ENCODE measurements around the gene DDX47. TPM values are rescaled to one million over a fixed set of nuclear protein-coding genes. Genes with fewer than 3 reads are reported as not detected.
"Not testable (repeated sequence)": the region's sequence is repeated elsewhere in the genome, so short reads cannot be mapped to it uniquely, and the experiment has no call there.

DDX47 gene
- total RNA-seq, 2 donors from 2014 or later: 36.1 to 45.0 TPM

GRCh38 chr12:12797794-12798152, 15.4 kb upstream of the DDX47 start:
- no peak overlapping the region for H3K27ac ChIP-seq
- TF ChIP-seq, protein P1, sequence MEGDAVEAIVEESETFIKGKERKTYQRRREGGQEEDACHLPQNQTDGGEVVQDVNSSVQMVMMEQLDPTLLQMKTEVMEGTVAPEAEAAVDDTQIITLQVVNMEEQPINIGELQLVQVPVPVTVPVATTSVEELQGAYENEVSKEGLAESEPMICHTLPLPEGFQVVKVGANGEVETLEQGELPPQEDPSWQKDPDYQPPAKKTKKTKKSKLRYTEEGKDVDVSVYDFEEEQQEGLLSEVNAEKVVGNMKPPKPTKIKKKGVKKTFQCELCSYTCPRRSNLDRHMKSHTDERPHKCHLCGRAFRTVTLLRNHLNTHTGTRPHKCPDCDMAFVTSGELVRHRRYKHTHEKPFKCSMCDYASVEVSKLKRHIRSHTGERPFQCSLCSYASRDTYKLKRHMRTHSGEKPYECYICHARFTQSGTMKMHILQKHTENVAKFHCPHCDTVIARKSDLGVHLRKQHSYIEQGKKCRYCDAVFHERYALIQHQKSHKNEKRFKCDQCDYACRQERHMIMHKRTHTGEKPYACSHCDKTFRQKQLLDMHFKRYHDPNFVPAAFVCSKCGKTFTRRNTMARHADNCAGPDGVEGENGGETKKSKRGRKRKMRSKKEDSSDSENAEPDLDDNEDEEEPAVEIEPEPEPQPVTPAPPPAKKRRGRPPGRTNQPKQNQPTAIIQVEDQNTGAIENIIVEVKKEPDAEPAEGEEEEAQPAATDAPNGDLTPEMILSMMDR (IDR thresholded peaks at IDR 0.05): no peak
- H3K9ac ChIP-seq (ENCODE audit: low read depth in 2 of 2, low read length in 2 of 2): no peak overlapping the region
- no peaks in the 10 kb centered on the region for H3K9me3 ChIP-seq
- no peaks in the 10 kb centered on the region for H3K36me3 ChIP-seq
- H3K27me3 ChIP-seq: no peaks in the 10 kb centered on the region
- no peak overlapping the region for H3K4me3 ChIP-seq
- intact Hi-C loops (cut with DNase I): no loop called here
- DNase-seq: no peak
- H3K4me1 ChIP-seq: no peaks in the 10 kb centered on the region

GRCh38 chr12:12798480-12798879, 14.7 kb upstream of the DDX47 start:
- H3K27me3 ChIP-seq: no peaks in the 10 kb centered on the region
- H3K9ac ChIP-seq (ENCODE audit: low read depth in 2 of 2, low read length in 2 of 2): no peak overlapping the region
- H3K4me3 ChIP-seq: no peak overlapping the region
- H3K9me3 ChIP-seq: no peaks in the 10 kb centered on the region
- TF ChIP-seq, protein P1 (IDR thresholded peaks at IDR 0.05): no peak
- no peak overlapping the region for H3K27ac ChIP-seq
- no peaks in the 10 kb centered on the region for H3K36me3 ChIP-seq
- intact Hi-C loops (cut with DNase I): no loop called here
- H3K4me1 ChIP-seq: no peaks in the 10 kb centered on the region
- no peak for DNase-seq

DNA sequence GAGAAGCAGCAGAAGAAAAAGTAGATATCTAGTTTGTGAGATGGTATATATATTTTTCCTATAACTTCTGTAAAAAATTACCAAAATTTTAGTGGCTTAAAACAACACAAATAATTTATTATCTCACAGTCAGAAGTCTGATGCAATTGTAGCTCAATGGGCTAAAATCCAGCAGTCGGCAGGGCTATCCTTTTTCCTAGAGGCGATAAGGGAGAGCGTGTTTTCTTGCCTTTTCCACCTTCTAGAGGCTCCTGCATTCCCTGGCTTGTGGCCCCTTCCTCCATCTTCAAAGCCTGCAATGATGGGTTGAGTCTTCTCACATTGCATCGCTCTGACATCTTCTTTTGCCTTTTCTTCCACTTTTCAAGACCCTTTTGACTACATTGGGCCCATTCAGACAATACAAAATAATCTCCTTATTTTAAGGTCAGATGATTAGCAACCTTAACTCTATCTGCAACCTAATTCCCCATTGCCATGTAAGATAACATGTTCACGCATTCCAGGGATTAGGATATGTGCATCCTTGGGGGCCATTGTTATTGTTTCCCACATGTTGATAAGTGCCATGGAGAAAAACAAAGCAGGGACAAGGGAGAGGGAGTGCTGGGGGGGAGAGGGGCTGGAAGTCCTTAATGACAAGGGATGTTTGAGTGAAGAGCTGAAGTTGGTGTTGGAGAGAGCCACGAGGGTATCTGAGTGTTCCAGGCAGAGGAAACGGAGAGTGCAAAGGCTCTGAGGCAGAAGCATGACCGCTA, 13.8 kb upstream of the DDX47 start:
- Histone ChIP-seq H3K36me3 (no peaks in the 10 kb centered on the region), H3K9ac (ENCODE audit: low read depth in 2 of 2, low read length in 2 of 2) (no peak overlapping the region), H3K27ac (no peak overlapping the region), H3K9me3 (no peaks in the 10 kb centered on the region), H3K4me1 (peaks cover 2% of the 10 kb centered on the region), H3K27me3 (no peaks in the 10 kb centered on the region), H3K4me3 (no peak overlapping the region)
- TF ChIP-seq, protein P1 (IDR thresholded peaks at IDR 0.05): no peak
- DNase-seq: no peak
- intact Hi-C loops (cut with DNase I): no loop called here

GRCh38 chr12:12800406-12801180, 12.6 kb upstream of the DDX47 start:
- Histone ChIP-seq H3K27ac (peak overlapping the region; percentile 4), H3K27me3 (no peaks in the 10 kb centered on the region), H3K36me3 (no peaks in the 10 kb centered on the region), H3K4me3 (no peak overlapping the region), H3K9ac (ENCODE audit: low read depth in 2 of 2, low read length in 2 of 2) (no peak overlapping the region), H3K9me3 (no peaks in the 10 kb centered on the region), H3K4me1 (peaks cover 4% of the 10 kb centered on the region)
- TF ChIP-seq, protein P1 (IDR thresholded peaks at IDR 0.05): no peak
- DNase-seq: no peak
- intact Hi-C loops (cut with DNase I): no loop called here

- H3K4me3 ChIP-seq; H3K9me3 ChIP-seq; intact Hi-C loops (cut with DNase I); H3K36me3 ChIP-seq; H3K27me3 ChIP-seq; DNase-seq; H3K4me1 ChIP-seq; H3K9ac ChIP-seq (ENCODE audit: low read depth in 2 of 2, low read length in 2 of 2); H3K27ac ChIP-seq: not testable (repeated sequence)
Observed at GRCh38 chr12:12801656-12802055, 11.5 kb upstream of the DDX47 start.

GRCh38 chr12:12803186-12803585, 10.0 kb upstream of the DDX47 start:
- peak overlapping the region in 1 of 2 donors; percentile 49 for H3K9ac ChIP-seq (ENCODE audit: low read depth in 2 of 2, low read length in 2 of 2)
- intact Hi-C loops (cut with DNase I): no loop called here
- peaks cover 8% of the 10 kb centered on the region for H3K4me1 ChIP-seq
- no peak overlapping the region for H3K4me3 ChIP-seq
- TF ChIP-seq, protein P1 (IDR thresholded peaks at IDR 0.05): no peak
- no peaks in the 10 kb centered on the region for H3K36me3 ChIP-seq
- no peaks in the 10 kb centered on the region for H3K27me3 ChIP-seq
- no peaks in the 10 kb centered on the region for H3K9me3 ChIP-seq
- peak; percentile 91 for DNase-seq
- H3K27ac ChIP-seq: peak overlapping the region; percentile 87

All from colonic mucosa (tissue), 4 donors.